Measurements from ENCODE around the gene PMFBP1. TPM values are rescaled to one million over a fixed set of nuclear protein-coding genes. Genes with fewer than 3 reads are reported as not detected.

Gene PMFBP1
- total and polyA plus RNA-seq, 2 experiments from 2014 or later, result 2.6 to 3.3 TPM

DNA sequence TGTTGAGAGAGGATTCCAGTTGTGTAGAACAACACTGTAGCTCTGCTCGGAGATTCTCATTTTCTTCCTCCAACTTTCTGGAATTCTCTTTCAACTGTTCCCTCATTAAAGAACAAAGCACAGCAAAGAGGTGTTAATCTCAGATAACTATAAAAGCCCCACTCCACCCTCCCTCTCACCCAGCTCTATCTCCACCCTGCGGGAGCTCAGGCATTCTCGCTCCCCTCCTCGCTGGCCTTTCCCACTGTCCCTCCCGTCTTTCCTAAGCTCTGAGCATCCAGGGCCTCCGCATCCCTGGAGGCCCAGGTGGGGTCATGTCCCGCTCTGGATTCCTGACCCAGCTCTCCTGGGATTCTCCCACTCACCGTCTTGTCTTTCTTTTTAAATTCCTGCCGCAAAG lies 43.3 kb downstream of the PMFBP1 start:
- Histone ChIP-seq H3K4me1 (ENCODE audit: insufficient read depth) (no peaks in the 10 kb centered on the region; the same call in none of the 2 replicates), H3K9me2 (ENCODE audit: insufficient read depth) (no peaks in the 10 kb centered on the region), H3K4me2 (no peak overlapping the region), H3K79me2 (replicated peaks; ENCODE audit: insufficient read depth) (no peaks in the 10 kb centered on the region), H3K27ac (ENCODE audit: low read depth) (no peak overlapping the region), H3K36me3 (ENCODE audit: insufficient read depth) (no peaks in the 10 kb centered on the region), H3F3A (replicated peaks; ENCODE audit: low read depth) (no peaks in the 10 kb centered on the region), H3K27me3 (ENCODE audit: insufficient read depth) (no peaks in the 10 kb centered on the region), H4K20me1 (replicated peaks; ENCODE audit: insufficient read depth) (no peaks in the 10 kb centered on the region), H3K4me3 (no peak overlapping the region), H2AFZ (no peak overlapping the region)
- Mint-ChIP-seq H3K27ac (no peak overlapping the region), H3K4me1 (peaks cover 27% of the 10 kb centered on the region), H3K27me3 (ENCODE audit: insufficient read depth, low read depth, poor library complexity) (peaks cover 12% of the 10 kb centered on the region), H3K4me3 (no peak overlapping the region), H3K36me3 (ENCODE audit: low read depth) (no peaks in the 10 kb centered on the region; the same call in 2 of the 3 replicates), H3K9me3 (no peaks in the 10 kb centered on the region)
- TF ChIP-seq NANOG (IDR thresholded peaks at IDR 0.05; ENCODE audit: borderline replicate concordance) (no peak), STAT1 (IDR thresholded peaks at IDR 0.05; ENCODE audit: unreplicated experiment) (no peak), EZH2 (IDR thresholded peaks at IDR 0.05; ENCODE audit: low read depth, unreplicated experiment) (no peak), ZNF114 (CRISPR knock-in tag; IDR thresholded peaks at IDR 0.05) (no peak), POLR2AphosphoS5 (IDR thresholded peaks at IDR 0.05; ENCODE audit: low read depth) (no peak), ZNF331 (CRISPR knock-in tag; IDR thresholded peaks at IDR 0.05; ENCODE audit: low read depth) (no peak), EZH2phosphoT487 (IDR thresholded peaks at IDR 0.05; ENCODE audit: unreplicated experiment) (no peak)
- TF ChIP-seq, protein P1, sequence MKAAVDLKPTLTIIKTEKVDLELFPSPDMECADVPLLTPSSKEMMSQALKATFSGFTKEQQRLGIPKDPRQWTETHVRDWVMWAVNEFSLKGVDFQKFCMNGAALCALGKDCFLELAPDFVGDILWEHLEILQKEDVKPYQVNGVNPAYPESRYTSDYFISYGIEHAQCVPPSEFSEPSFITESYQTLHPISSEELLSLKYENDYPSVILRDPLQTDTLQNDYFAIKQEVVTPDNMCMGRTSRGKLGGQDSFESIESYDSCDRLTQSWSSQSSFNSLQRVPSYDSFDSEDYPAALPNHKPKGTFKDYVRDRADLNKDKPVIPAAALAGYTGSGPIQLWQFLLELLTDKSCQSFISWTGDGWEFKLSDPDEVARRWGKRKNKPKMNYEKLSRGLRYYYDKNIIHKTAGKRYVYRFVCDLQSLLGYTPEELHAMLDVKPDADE (IDR thresholded peaks at IDR 0.05), result no peak
- no peak for DNase-seq (ENCODE audit: low spot score)
- no peak; the same call in 2 of the 3 replicates for ATAC-seq

DNA sequence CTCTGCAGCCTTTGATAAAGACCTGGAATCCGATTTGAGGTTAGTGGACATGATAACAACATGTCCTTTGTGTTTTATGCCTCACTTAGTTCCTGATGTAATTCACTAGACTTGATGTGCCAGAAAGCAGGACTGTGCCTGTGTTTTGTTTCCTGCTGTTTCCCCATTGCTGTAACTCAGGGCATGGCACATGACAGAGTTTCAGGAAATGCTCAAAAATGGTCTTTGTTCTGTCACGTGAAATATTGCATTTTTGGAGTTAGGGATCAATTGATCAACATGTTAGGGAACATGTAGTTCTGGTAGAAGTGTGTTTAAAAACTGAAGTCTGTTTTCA lies 45.6 kb downstream of the PMFBP1 start:
- H3K9me2 ChIP-seq (ENCODE audit: insufficient read depth), result no peaks in the 10 kb centered on the region
- Mint-ChIP-seq H3K36me3 (ENCODE audit: low read depth) (no peaks in the 10 kb centered on the region; the same call in 2 of the 3 replicates), H3K4me1 (peaks cover 27% of the 10 kb centered on the region), H3K9me3 (no peaks in the 10 kb centered on the region), H3K27ac (no peak overlapping the region), H3K27me3 (ENCODE audit: insufficient read depth, low read depth, poor library complexity) (peaks cover 14% of the 10 kb centered on the region), H3K4me3 (no peak overlapping the region)
- no peak overlapping the region for H2AFZ ChIP-seq
- no peaks in the 10 kb centered on the region for H3F3A ChIP-seq (replicated peaks; ENCODE audit: low read depth)
- H3K27me3 ChIP-seq (ENCODE audit: insufficient read depth), result no peaks in the 10 kb centered on the region
- H3K4me3 ChIP-seq, result no peak overlapping the region
- H4K20me1 ChIP-seq (replicated peaks; ENCODE audit: insufficient read depth), result no peaks in the 10 kb centered on the region
- no peak for ATAC-seq
- H3K4me1 ChIP-seq (ENCODE audit: insufficient read depth), result no peaks in the 10 kb centered on the region; the same call in none of the 2 replicates
- no peaks in the 10 kb centered on the region for H3K36me3 ChIP-seq (ENCODE audit: insufficient read depth)
- no peak overlapping the region for H3K4me2 ChIP-seq
- H3K27ac ChIP-seq (ENCODE audit: low read depth), result no peak overlapping the region
- H3K79me2 ChIP-seq (replicated peaks; ENCODE audit: insufficient read depth), result no peaks in the 10 kb centered on the region
- no peak for DNase-seq (ENCODE audit: low spot score)
- TF ChIP-seq, protein P2, sequence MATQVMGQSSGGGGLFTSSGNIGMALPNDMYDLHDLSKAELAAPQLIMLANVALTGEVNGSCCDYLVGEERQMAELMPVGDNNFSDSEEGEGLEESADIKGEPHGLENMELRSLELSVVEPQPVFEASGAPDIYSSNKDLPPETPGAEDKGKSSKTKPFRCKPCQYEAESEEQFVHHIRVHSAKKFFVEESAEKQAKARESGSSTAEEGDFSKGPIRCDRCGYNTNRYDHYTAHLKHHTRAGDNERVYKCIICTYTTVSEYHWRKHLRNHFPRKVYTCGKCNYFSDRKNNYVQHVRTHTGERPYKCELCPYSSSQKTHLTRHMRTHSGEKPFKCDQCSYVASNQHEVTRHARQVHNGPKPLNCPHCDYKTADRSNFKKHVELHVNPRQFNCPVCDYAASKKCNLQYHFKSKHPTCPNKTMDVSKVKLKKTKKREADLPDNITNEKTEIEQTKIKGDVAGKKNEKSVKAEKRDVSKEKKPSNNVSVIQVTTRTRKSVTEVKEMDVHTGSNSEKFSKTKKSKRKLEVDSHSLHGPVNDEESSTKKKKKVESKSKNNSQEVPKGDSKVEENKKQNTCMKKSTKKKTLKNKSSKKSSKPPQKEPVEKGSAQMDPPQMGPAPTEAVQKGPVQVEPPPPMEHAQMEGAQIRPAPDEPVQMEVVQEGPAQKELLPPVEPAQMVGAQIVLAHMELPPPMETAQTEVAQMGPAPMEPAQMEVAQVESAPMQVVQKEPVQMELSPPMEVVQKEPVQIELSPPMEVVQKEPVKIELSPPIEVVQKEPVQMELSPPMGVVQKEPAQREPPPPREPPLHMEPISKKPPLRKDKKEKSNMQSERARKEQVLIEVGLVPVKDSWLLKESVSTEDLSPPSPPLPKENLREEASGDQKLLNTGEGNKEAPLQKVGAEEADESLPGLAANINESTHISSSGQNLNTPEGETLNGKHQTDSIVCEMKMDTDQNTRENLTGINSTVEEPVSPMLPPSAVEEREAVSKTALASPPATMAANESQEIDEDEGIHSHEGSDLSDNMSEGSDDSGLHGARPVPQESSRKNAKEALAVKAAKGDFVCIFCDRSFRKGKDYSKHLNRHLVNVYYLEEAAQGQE (IDR thresholded peaks at IDR 0.05; ENCODE audit: unreplicated experiment), result no peak
- TF ChIP-seq STAT1 (IDR thresholded peaks at IDR 0.05; ENCODE audit: unreplicated experiment) (no peak), POLR2AphosphoS5 (IDR thresholded peaks at IDR 0.05; ENCODE audit: low read depth) (no peak), JUNB (IDR thresholded peaks at IDR 0.05; ENCODE audit: unreplicated experiment) (no peak)
- TF ChIP-seq, protein P3, sequence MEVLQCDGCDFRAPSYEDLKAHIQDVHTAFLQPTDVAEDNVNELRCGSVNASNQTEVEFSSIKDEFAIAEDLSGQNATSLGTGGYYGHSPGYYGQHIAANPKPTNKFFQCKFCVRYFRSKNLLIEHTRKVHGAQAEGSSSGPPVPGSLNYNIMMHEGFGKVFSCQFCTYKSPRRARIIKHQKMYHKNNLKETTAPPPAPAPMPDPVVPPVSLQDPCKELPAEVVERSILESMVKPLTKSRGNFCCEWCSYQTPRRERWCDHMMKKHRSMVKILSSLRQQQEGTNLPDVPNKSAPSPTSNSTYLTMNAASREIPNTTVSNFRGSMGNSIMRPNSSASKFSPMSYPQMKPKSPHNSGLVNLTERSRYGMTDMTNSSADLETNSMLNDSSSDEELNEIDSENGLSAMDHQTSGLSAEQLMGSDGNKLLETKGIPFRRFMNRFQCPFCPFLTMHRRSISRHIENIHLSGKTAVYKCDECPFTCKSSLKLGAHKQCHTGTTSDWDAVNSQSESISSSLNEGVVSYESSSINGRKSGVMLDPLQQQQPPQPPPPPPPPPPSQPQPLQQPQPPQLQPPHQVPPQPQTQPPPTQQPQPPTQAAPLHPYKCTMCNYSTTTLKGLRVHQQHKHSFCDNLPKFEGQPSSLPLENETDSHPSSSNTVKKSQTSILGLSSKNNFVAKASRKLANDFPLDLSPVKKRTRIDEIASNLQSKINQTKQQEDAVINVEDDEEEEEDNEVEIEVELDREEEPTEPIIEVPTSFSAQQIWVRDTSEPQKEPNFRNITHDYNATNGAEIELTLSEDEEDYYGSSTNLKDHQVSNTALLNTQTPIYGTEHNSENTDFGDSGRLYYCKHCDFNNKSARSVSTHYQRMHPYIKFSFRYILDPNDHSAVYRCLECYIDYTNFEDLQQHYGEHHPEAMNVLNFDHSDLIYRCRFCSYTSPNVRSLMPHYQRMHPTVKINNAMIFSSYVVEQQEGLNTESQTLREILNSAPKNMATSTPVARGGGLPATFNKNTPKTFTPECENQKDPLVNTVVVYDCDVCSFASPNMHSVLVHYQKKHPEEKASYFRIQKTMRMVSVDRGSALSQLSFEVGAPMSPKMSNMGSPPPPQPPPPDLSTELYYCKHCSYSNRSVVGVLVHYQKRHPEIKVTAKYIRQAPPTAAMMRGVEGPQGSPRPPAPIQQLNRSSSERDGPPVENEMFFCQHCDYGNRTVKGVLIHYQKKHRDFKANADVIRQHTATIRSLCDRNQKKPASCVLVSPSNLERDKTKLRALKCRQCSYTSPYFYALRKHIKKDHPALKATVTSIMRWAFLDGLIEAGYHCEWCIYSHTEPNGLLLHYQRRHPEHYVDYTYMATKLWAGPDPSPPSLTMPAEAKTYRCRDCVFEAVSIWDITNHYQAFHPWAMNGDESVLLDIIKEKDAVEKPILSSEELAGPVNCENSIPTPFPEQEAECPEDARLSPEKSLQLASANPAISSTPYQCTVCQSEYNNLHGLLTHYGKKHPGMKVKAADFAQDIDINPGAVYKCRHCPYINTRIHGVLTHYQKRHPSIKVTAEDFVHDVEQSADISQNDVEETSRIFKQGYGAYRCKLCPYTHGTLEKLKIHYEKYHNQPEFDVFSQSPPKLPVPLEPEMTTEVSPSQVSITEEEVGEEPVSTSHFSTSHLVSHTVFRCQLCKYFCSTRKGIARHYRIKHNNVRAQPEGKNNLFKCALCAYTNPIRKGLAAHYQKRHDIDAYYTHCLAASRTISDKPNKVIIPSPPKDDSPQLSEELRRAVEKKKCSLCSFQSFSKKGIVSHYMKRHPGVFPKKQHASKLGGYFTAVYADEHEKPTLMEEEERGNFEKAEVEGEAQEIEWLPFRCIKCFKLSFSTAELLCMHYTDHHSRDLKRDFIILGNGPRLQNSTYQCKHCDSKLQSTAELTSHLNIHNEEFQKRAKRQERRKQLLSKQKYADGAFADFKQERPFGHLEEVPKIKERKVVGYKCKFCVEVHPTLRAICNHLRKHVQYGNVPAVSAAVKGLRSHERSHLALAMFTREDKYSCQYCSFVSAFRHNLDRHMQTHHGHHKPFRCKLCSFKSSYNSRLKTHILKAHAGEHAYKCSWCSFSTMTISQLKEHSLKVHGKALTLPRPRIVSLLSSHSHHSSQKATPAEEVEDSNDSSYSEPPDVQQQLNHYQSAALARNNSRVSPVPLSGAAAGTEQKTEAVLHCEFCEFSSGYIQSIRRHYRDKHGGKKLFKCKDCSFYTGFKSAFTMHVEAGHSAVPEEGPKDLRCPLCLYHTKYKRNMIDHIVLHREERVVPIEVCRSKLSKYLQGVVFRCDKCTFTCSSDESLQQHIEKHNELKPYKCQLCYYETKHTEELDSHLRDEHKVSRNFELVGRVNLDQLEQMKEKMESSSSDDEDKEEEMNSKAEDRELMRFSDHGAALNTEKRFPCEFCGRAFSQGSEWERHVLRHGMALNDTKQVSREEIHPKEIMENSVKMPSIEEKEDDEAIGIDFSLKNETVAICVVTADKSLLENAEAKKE (CRISPR knock-in tag; IDR thresholded peaks at IDR 0.05), result no peak
